AG09319 (cell line): ENCODE measurements around the gene USP2.

Source experiments
- DNase-seq: peaks from one replicate; pipeline ENCODE4 v3.0.0-alpha.2; 2010; ENCODE audit warnings: low read depth; ENCODE audit errors: extremely low read depth
- CTCF ChIP-seq: IDR thresholded peaks from 2 replicates; pipeline ENCODE4 v1.5.1; 2011; ENCODE audit warnings: low read depth, mild to moderate bottlenecking, inconsistent platforms, low read length, moderate library complexity

The USP2 gene

GRCh38 chr11:119418759-119419158 lies 37.3 kb upstream of the USP2 start:
- no peak for DNase-seq
- no peak for TF ChIP-seq CTCF

- TF ChIP-seq CTCF = no peak
- peak; percentile 71 for DNase-seq
These were observed 36.4 kb upstream of the USP2 start for GRCh38 chr11:119417726-119418540.

- peak; percentile 30 for DNase-seq
- no peak for TF ChIP-seq CTCF
These were observed 35.4 kb upstream of the USP2 start for GRCh38 chr11:119416606-119417580.

- TF ChIP-seq CTCF = no peak
- no peak for DNase-seq
These were observed 34.5 kb upstream of the USP2 start for GRCh38 chr11:119415966-119416365.

- DNase-seq = no peak
- TF ChIP-seq CTCF = no peak
These were observed 34.0 kb upstream of the USP2 start for GRCh38 chr11:119415517-119415916.

GRCh38 chr11:119414734-119415133 lies 33.2 kb upstream of the USP2 start:
- no peak for DNase-seq
- TF ChIP-seq CTCF = no peak

- DNase-seq = no peak
- no peak for TF ChIP-seq CTCF
These were observed 32.8 kb upstream of the USP2 start for GRCh38 chr11:119414321-119414720.
